ENCODE measurements around the gene NT5M.
"Not testable (repeated sequence)": the region's sequence is repeated elsewhere in the genome, so short reads cannot be mapped to it uniquely, and the experiment has no call there.

The NT5M gene

DNA sequence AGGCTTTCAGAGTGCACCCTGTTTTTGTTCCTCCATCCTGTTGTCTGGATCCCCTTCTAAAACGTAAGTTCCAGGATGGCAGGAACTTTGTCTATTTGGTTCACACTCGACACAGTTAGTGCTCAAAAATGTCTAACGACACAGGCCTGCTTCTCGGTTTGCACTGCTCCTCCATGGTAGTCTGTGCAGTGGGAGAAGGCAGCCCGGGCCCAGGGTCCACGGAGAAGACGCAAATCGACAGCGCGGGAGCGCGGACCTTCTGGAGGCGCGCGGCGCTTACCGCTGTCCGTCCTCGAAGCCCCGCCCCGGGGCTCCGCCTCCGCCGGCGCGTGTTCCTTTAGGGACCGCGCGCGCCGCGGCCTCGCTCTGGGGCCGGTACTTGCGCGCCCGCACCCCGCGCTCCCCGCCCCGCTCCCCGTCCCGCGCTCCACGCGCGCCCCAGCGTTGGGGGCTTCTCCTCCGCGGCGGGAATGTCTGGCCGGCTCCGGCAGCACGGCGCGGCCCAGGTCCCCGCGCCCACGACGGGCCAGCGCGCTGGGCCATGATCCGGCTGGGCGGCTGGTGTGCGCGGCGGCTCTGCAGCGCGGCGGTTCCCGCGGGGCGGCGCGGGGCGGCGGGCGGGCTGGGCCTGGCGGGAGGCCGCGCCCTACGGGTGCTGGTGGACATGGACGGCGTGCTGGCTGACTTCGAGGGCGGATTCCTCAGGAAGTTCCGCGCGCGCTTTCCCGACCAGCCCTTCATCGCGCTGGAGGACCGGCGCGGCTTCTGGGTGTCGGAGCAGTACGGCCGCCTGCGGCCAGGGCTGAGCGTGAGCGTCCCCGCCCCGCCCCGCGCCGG lies at the start of gene NT5M:
Gene NT5M (plus strand): TSS at position 364 of the 837 bp plus-strand sequence. CDS start 178 bp downstream, at position 542.
- DNase-seq = peak; percentile 70 to 86

DNA sequence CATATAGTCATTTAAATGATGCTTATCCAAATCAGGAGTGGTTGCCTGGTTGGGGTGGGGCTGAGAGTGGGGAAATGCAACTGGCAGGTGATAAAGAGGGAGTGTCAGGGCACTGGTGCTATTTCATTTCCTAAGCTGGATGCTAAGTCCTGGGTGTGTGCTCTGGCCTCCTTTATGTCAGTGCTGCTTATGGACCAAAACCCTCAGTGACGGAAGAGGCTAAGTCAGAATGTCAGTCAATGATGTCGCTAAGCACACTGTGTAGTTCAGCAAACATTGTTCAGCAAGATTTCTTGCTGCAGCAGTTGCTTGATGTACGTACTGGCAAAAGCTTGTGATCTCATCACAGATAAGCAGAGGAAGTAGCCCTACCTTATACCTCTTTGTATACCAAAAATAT lies 49.8 kb upstream of the NT5M start:
- no peak for DNase-seq

DNA sequence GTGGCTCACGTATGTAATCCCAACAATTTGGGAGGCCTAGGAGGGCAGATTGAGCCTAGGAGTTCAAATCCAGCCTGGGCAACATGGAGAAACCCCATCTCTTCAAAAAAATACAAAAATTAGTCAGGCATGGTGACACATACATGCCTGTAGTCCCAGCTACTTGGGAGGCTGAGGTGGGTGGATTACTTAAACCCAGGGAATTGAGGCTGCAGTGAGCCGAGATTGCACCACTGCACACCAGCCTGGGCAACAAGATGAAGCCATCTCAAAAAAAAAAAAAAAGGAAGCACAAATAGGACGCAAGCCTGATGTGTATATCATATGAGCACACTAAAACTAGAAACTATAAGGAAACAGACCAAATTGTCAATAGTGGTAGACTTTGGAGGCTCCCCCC lies 49.1 kb upstream of the NT5M start:
- no peak for DNase-seq

DNA sequence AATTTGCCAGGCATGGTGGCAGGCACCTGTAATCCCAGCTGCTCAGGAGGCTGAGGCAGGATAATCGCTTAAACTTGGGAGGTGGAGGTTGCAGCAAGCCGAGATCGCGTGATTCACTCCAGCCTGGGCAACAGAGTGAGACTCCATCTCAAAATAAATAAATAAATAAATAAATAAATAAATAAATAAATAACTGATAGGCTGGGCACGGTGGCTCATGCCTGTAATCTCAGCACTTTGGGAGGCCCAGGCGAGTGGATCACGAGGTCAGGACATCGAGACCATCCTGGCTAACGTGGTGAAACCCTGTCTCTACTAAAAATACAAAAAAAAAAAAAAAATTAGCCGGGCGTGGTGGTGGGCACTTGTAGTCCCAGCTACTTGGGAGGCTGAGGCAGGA lies 47.5 kb upstream of the NT5M start:
- DNase-seq = not testable (repeated sequence)

DNA sequence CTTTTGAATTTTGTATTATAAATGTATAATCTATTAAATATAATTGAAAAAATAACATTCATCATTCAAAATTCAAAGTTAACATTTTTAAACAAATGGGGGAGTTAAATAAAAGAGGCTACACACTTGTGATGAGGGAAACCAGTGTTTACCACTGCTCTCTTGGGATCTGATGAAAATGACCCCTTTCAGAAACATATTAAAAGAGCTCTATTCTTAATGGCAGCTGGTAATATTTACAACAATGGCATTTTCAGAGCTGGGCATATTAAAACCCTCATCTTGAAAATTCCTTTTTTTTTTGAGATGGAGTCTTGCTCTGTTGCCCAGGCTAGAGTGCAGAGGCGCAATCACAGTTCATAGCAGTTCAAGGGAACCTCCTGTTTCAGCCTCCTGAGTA lies 46.9 kb upstream of the NT5M start:
- DNase-seq = no peak

DNA sequence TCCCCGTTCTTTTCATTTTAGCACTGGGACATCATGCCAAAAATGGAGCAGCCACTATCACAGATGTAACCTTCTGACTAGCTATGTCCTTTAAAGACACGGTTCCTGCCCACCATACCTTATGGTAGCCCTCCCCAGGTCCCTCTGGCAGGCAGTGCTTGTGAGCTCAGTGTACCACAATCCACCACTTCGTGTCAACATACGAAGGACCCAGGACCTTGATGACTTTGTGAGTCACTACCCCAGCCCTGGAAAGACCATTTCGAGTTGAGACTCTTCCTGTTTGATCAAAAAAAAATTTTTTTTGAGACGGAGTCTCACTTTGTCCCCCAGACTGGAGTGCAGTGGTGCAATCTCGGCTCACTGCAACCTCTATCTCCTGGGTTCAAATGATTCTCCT lies 45.2 kb upstream of the NT5M start:
- DNase-seq = no peak

DNA sequence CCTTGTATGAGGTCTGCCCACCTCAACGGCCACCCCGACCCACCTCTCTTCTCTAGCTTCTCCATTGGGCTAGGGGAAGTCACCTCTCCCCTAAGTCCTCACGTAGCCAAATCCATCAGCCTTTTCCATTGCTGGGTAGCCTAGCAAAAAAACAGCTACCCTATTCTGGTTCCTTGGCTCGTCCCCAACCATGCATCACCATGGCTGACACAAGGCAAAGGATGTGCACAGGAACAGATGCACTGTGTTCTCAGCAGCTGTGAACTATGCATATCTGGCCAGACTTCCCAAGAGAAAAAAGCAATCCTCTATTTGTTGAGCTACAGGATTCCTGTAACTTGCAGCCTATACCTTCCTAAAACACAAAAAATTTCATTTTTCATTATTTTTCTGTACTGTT lies 44.2 kb upstream of the NT5M start:
- no peak for DNase-seq

DNA sequence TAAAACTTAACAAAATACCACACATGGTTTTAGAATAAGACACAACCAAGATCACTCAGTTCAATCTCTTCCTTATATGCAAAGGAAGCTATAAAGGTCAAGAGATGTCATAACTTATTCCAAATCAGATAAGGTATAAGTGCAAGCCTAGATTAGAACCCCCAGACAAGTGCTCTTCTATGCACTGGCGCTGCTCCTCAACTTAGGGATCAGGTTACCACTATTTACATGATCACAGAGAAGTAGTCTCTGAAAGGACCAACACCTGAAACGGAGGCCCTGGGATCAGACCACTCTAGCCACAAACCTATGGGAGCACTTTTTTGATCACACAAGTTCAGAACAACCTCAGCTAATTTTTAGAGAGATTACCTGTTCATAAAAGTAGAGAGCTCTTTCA lies 38.7 kb upstream of the NT5M start:
- DNase-seq = no peak

DNA sequence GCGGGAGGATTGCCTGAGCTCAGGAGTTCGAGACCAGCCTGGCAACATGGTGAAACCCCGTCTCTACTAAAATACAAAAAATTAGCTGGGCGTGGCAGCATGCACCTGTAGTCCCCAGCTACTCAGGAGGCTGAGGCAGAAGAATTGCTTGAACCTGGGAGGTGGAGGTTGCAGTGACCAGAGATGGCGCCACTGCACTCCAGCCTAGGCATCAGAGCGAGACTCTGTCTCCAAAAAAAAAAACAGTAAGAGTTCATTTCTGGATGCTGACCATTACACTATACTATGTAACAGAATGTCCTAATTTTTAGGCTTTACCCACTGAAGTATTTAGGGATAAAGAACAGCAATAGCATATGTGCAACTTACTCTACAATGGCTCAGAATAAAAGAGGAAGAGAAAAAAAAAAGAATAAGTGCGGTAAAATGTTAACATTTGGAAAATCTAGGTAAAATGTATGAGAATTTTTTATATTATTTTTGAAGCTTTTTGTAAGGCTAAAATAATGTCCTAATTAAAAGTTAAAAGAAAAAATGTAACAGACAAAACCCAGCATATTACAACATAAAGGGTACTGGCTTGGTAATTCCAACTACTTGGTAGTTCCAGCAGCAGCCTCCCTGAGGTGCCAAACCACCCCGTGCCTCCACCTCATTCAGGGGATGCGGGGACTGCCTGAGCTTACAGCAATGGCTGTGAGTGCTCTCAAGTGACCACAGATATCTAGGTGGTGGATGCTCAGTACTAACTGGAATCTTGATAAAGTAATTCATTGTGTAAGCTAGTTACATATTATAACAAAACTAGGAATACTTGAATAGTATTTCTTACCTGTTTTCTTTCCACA lies 33.0 kb upstream of the NT5M start:
- peak; percentile 23 to 25 for DNase-seq

DNA sequence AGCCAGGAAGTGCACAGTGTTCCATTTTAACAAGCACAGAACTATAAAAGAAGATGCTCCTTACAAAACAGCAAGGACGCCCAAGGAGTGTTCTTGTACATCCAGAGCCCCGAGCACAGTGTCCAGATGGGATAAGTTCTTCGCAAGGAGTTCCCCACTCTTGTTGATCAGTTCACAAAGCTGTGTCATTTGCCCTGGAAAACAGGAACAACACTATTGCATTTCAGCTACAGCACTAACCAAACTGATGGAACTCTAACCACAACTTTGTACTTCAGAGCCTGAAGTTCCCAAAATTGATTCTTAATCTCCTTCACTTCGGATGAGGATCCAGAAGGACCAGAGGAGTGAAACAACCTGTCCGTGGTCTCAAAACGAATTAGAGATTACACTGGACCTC lies 27.2 kb upstream of the NT5M start:
- no peak for DNase-seq

DNA sequence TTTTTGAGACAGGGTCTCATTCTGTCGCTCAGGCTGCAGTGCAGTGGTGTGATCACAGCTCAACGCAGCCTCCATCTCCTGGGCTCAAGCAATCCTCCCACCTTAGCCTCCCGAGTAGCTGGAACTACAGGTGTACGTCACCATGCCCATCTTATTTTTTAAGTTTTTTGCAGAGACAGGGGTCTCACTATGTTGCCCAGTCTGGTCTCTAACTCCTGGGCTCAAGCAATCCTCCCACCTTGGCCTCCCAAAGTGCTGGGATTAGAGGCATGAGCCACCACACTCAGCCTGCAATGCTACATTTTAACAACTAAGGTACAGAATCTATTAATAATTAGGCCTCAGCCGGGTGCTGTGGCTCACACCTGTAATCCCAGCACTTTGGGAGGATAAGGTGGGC lies 25.7 kb upstream of the NT5M start:
- DNase-seq = not testable (repeated sequence)

DNA sequence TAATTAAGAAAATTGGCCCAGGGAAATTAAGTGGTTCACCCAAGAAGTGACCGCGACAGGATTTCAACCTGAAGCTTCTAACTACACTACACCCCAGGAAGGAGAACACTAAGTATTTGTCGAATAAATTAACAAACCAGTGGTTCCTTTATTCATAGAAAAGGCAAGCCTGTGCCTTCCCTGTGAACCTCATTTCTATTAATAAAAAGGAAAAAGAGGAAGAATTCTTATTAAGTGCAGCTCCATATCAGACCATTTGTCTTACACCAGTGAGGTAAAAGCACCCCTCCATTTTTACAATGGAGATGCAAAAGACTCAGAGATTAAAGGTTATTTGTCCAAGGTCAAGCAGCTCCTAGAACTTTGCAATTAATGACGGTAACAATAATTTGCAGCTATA lies 23.9 kb upstream of the NT5M start:
- DNase-seq = no peak

DNA sequence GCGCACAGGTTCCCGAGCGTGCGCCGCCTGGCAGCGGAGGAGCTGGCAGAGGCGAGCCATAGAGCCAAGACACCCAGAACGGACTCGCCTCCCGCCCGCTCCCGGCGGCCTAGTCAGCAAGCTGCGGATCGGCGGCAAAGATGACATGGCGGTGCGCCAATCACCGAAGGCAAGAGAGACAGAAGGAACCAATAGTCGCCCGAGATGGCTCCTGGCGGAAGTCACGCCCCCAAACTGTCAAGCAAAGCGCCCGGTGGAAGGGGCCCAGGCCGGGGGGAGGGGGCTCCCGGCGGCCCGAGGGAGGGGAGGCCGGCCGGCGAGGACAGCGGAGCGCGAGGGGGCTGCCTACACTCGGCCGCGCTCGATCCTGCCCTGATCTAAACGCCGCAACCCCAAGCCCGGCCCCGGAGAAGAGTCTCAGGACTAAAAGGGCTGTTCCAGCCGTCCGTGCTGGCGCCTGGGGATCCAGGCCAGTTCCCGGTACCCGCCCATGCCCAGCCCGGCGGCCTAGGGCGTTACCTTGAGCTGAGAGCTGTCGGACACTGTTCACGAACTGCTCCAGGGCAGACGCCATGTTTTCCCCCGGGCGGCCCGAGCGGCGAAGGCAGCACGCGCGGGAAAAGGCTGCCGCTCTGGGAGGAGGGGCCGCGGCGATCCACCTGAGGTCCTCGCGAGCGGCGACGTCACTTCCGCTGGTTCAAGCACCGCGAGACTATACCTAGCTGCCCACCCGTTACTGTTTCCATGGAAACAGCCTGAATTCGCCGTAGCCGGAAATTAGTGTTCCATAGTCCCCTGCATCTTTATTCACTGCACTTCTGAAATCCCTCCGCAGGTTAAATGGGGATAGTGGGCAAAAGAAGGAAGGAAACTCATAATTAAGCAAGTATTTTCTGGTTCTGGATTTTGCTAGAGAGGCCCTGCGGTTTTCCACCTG lies 22.3 kb upstream of the NT5M start, which contains the start of gene COPS3:
Gene COPS3 (minus strand): TSS at position 634 of the 937 bp plus-strand sequence. CDS start 60 bp downstream, at position 574.
- peak; percentile 96 to 98 for DNase-seq

DNA sequence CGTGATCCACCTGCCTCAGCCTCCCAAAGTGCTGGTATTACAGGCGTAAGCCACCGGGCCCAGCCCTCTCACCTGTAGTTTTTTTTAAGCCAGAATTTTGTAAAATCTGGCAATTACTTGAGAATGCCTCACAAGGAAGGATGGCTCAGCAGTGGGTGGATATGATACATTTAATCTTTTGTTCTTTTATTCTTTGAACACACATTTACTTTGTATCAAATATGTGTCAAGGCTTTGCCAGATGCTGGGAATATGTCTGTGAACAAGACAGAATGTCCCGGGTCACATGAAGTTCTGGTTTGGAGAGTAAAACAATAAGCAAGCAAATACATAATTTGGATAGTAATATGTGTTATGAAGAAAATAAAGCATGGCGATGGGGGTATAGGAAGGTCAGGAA lies 17.2 kb upstream of the NT5M start:
- no peak for DNase-seq

DNA sequence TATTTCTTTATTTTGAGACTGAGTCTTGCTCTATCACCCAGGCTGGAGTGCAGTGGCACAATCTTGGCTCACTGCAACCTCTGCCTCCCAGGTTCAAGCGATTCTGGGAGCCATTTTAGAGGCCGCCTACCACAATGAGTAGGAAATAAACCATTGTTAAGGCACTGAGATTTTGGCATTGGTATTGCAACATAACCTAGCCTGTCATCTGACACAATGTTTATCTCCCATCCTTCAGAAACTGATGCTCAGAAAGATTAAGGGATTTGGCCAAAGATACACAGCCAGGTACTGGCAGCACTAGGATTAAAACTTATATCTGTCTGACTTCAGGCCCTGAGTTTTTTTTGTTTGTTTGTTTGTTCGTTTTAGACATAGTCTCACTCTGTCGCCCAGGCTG lies 14.1 kb upstream of the NT5M start:
- no peak for DNase-seq

DNA sequence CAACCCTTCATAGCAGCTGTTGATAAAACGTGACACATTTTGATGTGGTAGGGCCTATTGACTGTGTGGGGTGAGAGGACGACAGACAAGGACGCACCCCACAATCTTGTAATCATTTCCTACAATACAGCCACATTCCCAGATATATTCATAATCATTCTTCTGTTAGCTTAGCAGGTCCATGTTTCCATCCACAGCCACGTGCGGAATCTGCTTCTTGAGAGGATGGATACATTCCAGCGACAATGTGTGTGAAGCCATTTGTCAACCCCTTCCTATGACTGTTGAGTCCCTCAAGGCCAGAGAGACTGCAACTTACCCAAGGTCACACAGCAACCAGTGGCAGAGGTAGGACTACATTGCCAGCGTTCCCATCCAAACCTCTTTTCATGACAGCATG lies 13.5 kb upstream of the NT5M start:
- no peak for DNase-seq

DNA sequence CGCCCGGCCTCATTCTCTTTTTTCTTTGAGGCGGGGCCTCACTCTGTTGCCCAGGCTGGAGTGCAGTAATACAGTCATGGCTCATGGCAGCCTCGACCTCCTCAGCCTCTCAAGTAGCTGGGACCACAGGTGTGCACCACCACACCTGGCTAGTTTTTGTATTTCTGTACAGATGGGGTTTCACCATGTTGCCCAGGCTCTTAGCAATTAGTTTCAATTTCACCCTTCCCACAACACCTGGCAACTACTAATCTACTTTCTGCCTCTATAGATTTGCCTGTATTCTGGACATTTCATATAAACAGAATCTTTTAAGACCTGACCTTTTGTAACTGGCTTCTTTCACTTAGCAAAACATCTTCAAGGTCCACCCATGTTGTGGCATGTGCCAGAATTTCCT lies 8.0 kb upstream of the NT5M start:
- no peak for DNase-seq

DNA sequence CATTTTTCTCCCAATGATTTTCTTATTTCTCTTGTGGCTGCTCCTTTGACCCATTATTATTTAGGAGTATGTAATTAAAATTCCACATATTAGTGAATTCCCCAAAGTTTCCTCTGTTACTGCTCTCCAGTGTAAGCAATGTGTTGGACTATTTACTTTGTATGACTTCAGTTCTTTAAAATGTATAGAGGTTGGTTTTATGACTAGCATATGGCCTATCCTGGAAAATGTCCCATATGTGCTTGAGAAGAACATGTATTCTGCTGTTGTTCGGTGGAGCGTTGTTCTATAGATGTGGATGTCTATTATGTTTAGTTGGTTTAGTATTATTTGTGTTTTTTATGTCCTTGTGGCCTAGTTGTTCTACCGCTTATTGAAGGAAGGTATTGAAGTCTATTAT lies 6.0 kb upstream of the NT5M start:
- DNase-seq = no peak

DNA sequence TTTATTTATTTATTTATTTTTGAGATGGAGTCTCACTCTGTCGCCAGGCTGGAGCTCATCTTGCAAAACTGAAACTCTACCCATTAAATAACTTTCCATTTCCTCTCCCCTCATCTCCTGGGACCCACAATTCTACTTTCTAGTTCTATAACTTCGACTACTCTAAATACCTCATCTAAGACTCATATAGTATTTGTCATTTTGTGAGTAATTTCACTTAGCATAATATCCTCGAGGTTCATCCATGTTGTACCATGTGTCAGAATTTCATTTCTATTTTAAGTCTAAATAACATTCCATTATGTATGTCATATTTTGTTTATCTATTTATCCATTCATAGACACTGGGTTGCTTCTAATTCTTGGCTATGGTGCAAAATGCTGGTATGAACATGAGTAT lies 5.1 kb upstream of the NT5M start:
- no peak for DNase-seq

DNA sequence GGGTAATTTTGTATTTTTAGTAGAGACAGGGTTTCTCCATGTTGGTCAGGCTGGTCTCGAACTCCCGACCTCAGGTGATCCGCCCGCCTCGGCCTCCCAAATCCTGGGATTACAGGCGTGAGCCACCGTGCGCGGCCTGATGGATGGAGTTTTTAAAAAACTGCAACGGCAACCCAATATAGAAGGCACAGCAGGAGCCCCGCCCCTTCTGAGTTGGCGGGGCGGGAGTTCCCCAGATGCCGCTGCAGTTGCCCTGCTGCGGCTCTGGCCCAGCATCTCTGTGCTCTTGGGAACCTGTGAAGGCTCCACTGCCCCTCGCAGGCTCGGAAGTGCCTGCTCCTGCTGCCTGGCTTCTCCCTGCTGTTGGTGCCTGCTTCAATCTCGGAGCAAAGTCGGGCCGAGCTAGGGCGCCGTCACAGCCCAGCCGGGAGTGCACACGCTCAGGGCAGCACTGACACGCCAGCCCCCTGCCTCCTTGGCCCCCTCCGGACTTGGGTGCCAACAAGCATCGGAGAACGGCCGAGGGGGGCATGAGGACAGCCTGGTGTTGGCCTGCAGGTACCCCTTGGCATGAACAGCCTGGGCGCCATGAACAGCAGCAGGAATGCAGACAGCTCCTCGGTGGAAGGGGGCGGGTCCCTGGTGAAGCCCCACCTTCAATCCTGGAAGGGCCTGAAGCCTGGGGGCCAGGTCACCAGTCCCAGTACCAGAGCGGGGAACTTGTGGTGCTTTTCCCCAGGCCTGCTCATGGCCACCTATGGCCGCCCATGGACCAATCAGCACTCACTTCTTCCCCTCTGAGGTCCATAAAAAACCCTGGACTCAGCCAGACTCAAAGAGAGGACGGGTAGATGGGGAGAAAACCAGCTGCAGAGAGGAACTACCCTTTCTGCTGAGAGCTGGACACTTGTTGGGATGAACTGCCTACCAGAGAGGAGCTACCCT lies 2.3 kb upstream of the NT5M start:
- peak; percentile 69 to 70 for DNase-seq

DNA sequence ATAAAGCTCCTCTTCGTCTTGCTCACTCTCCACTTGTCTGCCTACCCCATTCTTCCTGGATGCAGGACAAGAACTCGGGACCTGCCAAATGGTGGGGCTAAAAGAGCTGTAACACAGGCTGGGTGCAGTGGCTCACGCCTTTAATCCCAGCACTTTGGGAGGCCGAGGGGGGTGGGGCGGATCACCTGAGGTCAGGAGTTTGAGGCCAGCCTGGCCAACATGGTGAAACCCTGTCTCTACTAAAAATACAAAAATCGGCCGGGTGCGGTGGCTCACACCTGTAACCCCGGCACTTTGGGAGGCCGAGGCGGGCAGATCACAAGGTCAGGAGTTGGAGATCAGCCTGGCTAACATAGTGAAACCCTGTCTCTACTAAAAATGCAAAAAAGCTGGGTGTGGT lies 1.5 kb upstream of the NT5M start:
- not testable (repeated sequence) for DNase-seq

Measured in stimulated activated CD4-positive, alpha-beta T cell treated with anti-CD3 and anti-CD28 coated beads, Interleukin-2, amount 100 ng/mL, for 24 hours (primary cell).